HCT116 (cell line): ENCODE data around the gene POU2AF1. TPM values are rescaled to one million over a fixed set of nuclear protein-coding genes. Genes with fewer than 3 reads are reported as not detected.

Source experiments
- ATAC-seq: fragments of 200-7000 bp; cut with Tn5 transposase; 2 replicates; pipeline ENCODE4 v1.9.1; 2020; ENCODE audit warnings: mild to moderate bottlenecking, moderate library complexity
- BruUV-seq: library from RNA; stranded (reverse); fragments of 400-500 nt; replicated peaks from 2 replicates; lab custom pipeline; 2021; lab: Mats Ljungman, UMichigan
- CTCF ChIA-PET: fragments of 300-600 bp; sonication (Branson Sonifier 250); formaldehyde crosslinking; loops from one replicate; lab custom pipeline; 2021; ENCODE audit warnings: antibody characterized with exemption; lab: Charles Lee
- POLR2A ChIA-PET: fragments of 300-600, 350-600 bp; sonication (Branson Sonifier 250); formaldehyde crosslinking; loops from one replicate; lab custom pipeline; 2021; ENCODE audit warnings: antibody characterized with exemption; lab: Charles Lee
- RAD21 ChIA-PET, 2 experiments: fragments of 300-600 bp; sonication (Branson Sonifier 250); formaldehyde crosslinking; loops; one replicate each; lab custom pipeline; 2023; ENCODE audit warnings: low total read pairs in 2 of 2; ENCODE audit not compliant: uncharacterized antibody in 2 of 2, unreplicated experiment in 2 of 2, low non-redundant PET in 1 of 2; lab: Charles Lee
- DNase-seq: peaks from one replicate; pipeline ENCODE4 v3.0.0-alpha.2; 2010; ENCODE audit warnings: low read depth, low spot score
- H2AFZ ChIP-seq: fragments of 200-600 bp; shearing (Covaris generic), sonication (generic); 2 replicates; pipeline ENCODE4 v1.6.1; 2017; ENCODE audit warnings: low read depth, mixed run types, mixed read lengths, antibody characterized with exemption, low read length; ENCODE audit not compliant: poor library complexity, severe bottlenecking
- H3K27ac ChIP-seq: 2 replicates; pipeline ENCODE4 v1.5.1; 2012; ENCODE audit warnings: low read depth, low read length
- H3K27me3 ChIP-seq: fragments of 200-600 bp; sonication (generic); 2 replicates; pipeline ENCODE4 v1.6.1; 2016; ENCODE audit warnings: mixed run types, low read length, mixed read lengths; ENCODE audit not compliant: insufficient read depth
- H3K36me3 ChIP-seq, 2 experiments: fragments of 200-500 bp in 1 of 2; fragments of 200-600 bp in 1 of 2; sonication (Bioruptor generic) in 1 of 2; sonication (generic) in 1 of 2; 2 replicates each; pipeline versions ENCODE4 v1.5.1 to v1.6.1; 2014 to 2016; ENCODE audit warnings: low read length in 2 of 2, inconsistent platforms in 1 of 2, mixed read lengths in 1 of 2, mixed run types in 1 of 2; ENCODE audit not compliant: insufficient read depth in 2 of 2, control insufficient read depth in 1 of 2
- H3K4me1 ChIP-seq, 2 experiments: fragments of 200-600 bp in 1 of 2; sonication (generic) in 1 of 2; 2 replicates each; pipeline versions ENCODE4 v1.5.1 to v1.6.1; 2012 to 2017; ENCODE audit warnings: low read length in 2 of 2, inconsistent platforms in 1 of 2, mild to moderate bottlenecking in 1 of 2, mixed read lengths in 1 of 2, mixed run types in 1 of 2, moderate library complexity in 1 of 2; ENCODE audit not compliant: insufficient read depth in 2 of 2, control insufficient read depth in 1 of 2
- H3K4me2 ChIP-seq: fragments of 200-600 bp; sonication (generic); 2 replicates; pipeline ENCODE4 v1.6.1; 2017; ENCODE audit warnings: mixed run types, low read length, mixed read lengths
- H3K4me3 ChIP-seq, 2 experiments: fragments of 200-600 bp in 1 of 2; sonication (generic) in 1 of 2; replicated peaks in 1 of 2; 2 replicates each; pipeline ENCODE4 v1.5.1; 2011 to 2016; ENCODE audit warnings: low read length in 2 of 2, control low read depth in 1 of 2, low read depth in 1 of 2, mild to moderate bottlenecking in 1 of 2, mixed read lengths in 1 of 2, mixed run types in 1 of 2
- H3K79me2 ChIP-seq: fragments of 200-600 bp; sonication (generic); 2 replicates; pipeline ENCODE4 v1.6.1; 2017; ENCODE audit warnings: mild to moderate bottlenecking, mixed run types, low read length, moderate library complexity, mixed read lengths; ENCODE audit not compliant: insufficient read depth
- H3K9ac ChIP-seq: fragments of 200-600 bp; sonication (generic); 2 replicates; pipeline ENCODE4 v1.6.1; 2016; ENCODE audit warnings: low read length, mixed read lengths
- H3K9me2 ChIP-seq: fragments of 200-600 bp; sonication (generic), shearing (Covaris generic); 2 replicates; pipeline ENCODE4 v1.6.1; 2017; ENCODE audit warnings: mixed run types, mild to moderate bottlenecking, moderate library complexity; ENCODE audit not compliant: insufficient read depth
- H3K9me3 ChIP-seq, 2 experiments: fragments of 200-500 bp in 1 of 2; fragments of 200-600 bp in 1 of 2; sonication (Bioruptor generic) in 1 of 2; sonication (generic) in 1 of 2; 2 replicates each; pipeline ENCODE4 v1.6.1; 2014 to 2017; ENCODE audit warnings: low read length in 2 of 2, mixed read lengths in 2 of 2, inconsistent platforms in 1 of 2, low read depth in 1 of 2, mild to moderate bottlenecking in 1 of 2, mixed run types in 1 of 2, moderate library complexity in 1 of 2; ENCODE audit not compliant: control insufficient read depth in 1 of 2, insufficient read depth in 1 of 2
- H4K20me1 ChIP-seq: fragments of 200-600 bp; sonication (generic), shearing (Covaris generic); 2 replicates; pipeline ENCODE4 v1.6.1; 2017; ENCODE audit warnings: mixed run types, mild to moderate bottlenecking, moderate library complexity; ENCODE audit not compliant: insufficient read depth
- ATF3 ChIP-seq: IDR thresholded peaks from 2 replicates; pipeline ENCODE4 v1.6.1; 2012
- CBX3 ChIP-seq: IDR thresholded peaks from 2 replicates; pipeline ENCODE4 v1.6.1; 2012; ENCODE audit warnings: low read depth
- CEBPB ChIP-seq: IDR thresholded peaks from 2 replicates; pipeline ENCODE4 v1.6.1; 2012; ENCODE audit warnings: low read depth
- EGR1 ChIP-seq: IDR thresholded peaks from 2 replicates; pipeline ENCODE4 v1.6.1; 2012; ENCODE audit warnings: low read depth
- ELF1 ChIP-seq: IDR thresholded peaks from 2 replicates; pipeline ENCODE4 v1.6.1; 2012; ENCODE audit warnings: low read depth, borderline replicate concordance
- FOSL1 ChIP-seq: IDR thresholded peaks from 2 replicates; pipeline ENCODE4 v1.6.1; 2012; ENCODE audit warnings: low read depth
- JUND ChIP-seq: IDR thresholded peaks from 2 replicates; pipeline ENCODE4 v1.6.1; 2012
- POLR2A ChIP-seq: IDR thresholded peaks from 2 replicates; pipeline ENCODE4 v1.7.0; 2011; ENCODE audit warnings: borderline replicate concordance; ENCODE audit not compliant: insufficient read depth, insufficient read length; ENCODE audit errors: extremely low read depth
- POLR2AphosphoS5 ChIP-seq: IDR thresholded peaks from 2 replicates; pipeline ENCODE4 v1.6.1; 2011; ENCODE audit warnings: mild to moderate bottlenecking, low read depth, low read length, moderate library complexity
- YY1 ChIP-seq: IDR thresholded peaks from 2 replicates; pipeline ENCODE4 v1.6.1; 2011; ENCODE audit warnings: low read length, low read depth, moderate library complexity, mild to moderate bottlenecking; ENCODE audit not compliant: insufficient replicate concordance; ENCODE audit errors: extremely low read depth
- ZBTB33 ChIP-seq: IDR thresholded peaks from 2 replicates; pipeline ENCODE4 v1.6.1; 2011; ENCODE audit warnings: mild to moderate bottlenecking, low read length, moderate library complexity; ENCODE audit not compliant: insufficient replicate concordance; ENCODE audit errors: extremely low read depth
- ZFX ChIP-seq: fragments of 450-650 bp; IDR thresholded peaks from 2 replicates; pipeline ENCODE4 v1.6.1; 2017
- intact Hi-C: fragments of 100-400 bp; cut with micrococcal nuclease; formaldehyde crosslinking; loops from 2 replicates; pipeline ENCODE4 v1.10.0; 2022
- total RNA-seq: library from RNA; stranded (reverse); gene quantifications from one replicate; pipeline ENCODE4 v1.2.1, GENCODE V29; 2021; ENCODE audit not compliant: unreplicated experiment

POU2AF1 gene
- total RNA-seq, 1 experiment from 2014 or later: 0.17 TPM

GRCh38 chr11:111364503-111364902, 14.6 kb downstream of the POU2AF1 start:
- H3K27me3 ChIP-seq: no peaks in the 10 kb centered on the region
- POLR2A ChIA-PET: no interaction called here
- no peak overlapping the region for H3K4me3 ChIP-seq
- CTCF ChIA-PET: no interaction called here
- H2AFZ ChIP-seq: no peak overlapping the region
- ATAC-seq (no peak), DNase-seq (no peak)
- intact Hi-C loops: no loop called here
- H3K4me2 ChIP-seq: no peak overlapping the region
- no peak overlapping the region for H3K9ac ChIP-seq
- TF ChIP-seq ZFX (no peak), CBX3 (no peak), ZBTB33 (no peak), CEBPB (no peak), YY1 (no peak), ELF1 (no peak), EGR1 (no peak), JUND (no peak), POLR2A (no peak), ATF3 (no peak), POLR2AphosphoS5 (no peak), FOSL1 (no peak)
- H3K4me1 ChIP-seq: no peaks in the 10 kb centered on the region
- H4K20me1 ChIP-seq: no peaks in the 10 kb centered on the region
- H3K36me3 ChIP-seq: no peaks in the 10 kb centered on the region
- no peaks in the 10 kb centered on the region for H3K9me3 ChIP-seq
- RAD21 ChIA-PET: no interaction called here
- no peak overlapping the region for H3K27ac ChIP-seq
- no peaks in the 10 kb centered on the region for H3K79me2 ChIP-seq
- no TSS peak for BruUV-seq
- no peaks in the 10 kb centered on the region for H3K9me2 ChIP-seq
